ENCODE measurements around the gene LLPH.

Gene LLPH

DNA sequence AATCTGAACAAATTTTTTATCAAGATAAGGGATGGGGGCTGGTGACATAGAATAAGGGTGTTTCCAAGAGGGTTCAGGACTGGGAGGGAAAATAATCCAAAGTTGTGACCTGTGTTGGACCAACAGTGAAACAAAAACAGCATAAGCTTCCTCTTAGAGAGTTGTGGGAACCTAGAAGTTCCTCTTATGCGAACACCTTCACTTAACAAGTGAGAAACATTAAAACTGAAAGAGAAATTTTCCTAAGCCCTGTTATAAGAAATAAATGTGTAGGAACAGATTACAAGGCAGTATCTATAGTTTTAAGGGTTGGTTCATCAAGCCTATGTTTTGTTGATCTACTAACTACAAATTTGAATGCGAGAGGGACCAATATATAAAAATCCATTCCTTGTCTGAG, 58.4 kb downstream of the LLPH start:
- no peak for ATAC-seq (ENCODE audit: low read depth)
- H3K4me1 ChIP-seq (ENCODE audit: insufficient read depth, poor library complexity, severe bottlenecking) = no peaks in the 10 kb centered on the region
- TF ChIP-seq, protein P1, sequence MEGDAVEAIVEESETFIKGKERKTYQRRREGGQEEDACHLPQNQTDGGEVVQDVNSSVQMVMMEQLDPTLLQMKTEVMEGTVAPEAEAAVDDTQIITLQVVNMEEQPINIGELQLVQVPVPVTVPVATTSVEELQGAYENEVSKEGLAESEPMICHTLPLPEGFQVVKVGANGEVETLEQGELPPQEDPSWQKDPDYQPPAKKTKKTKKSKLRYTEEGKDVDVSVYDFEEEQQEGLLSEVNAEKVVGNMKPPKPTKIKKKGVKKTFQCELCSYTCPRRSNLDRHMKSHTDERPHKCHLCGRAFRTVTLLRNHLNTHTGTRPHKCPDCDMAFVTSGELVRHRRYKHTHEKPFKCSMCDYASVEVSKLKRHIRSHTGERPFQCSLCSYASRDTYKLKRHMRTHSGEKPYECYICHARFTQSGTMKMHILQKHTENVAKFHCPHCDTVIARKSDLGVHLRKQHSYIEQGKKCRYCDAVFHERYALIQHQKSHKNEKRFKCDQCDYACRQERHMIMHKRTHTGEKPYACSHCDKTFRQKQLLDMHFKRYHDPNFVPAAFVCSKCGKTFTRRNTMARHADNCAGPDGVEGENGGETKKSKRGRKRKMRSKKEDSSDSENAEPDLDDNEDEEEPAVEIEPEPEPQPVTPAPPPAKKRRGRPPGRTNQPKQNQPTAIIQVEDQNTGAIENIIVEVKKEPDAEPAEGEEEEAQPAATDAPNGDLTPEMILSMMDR (IDR thresholded peaks at IDR 0.05; ENCODE audit: poor library complexity, severe bottlenecking) = no peak
- H3K27me3 ChIP-seq (ENCODE audit: insufficient read depth, poor library complexity, severe bottlenecking) = no peaks in the 10 kb centered on the region
- no peak overlapping the region for H3K27ac ChIP-seq (ENCODE audit: poor library complexity, severe bottlenecking)
- H3K36me3 ChIP-seq (ENCODE audit: low read depth) = no peaks in the 10 kb centered on the region
- no peak for DNase-seq (ENCODE audit: low spot score)
- no peak overlapping the region for H3K4me3 ChIP-seq (ENCODE audit: severe bottlenecking)
- H3K9me3 ChIP-seq (ENCODE audit: severe bottlenecking) = no peaks in the 10 kb centered on the region

DNA sequence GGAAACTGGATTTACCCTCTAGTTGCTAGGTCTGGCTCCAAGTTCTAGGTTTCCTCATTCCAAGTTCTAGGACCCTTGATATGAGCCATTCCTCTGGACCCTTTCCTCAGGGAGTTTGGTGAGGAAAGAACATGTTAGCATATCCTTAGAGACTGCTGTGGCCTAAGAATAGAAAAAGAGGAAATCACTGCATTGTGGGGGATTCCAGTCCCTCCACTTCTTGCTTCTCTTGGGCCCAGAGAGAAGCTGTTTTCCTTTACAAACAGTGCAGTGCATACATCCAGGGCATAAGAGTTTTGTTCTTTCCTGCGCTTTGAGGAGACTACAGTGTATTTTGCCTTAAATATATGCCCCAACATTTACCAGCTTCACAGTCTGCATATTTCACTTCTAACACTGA, 59.0 kb downstream of the LLPH start:
- H3K27ac ChIP-seq (ENCODE audit: poor library complexity, severe bottlenecking) = no peak overlapping the region

DNA sequence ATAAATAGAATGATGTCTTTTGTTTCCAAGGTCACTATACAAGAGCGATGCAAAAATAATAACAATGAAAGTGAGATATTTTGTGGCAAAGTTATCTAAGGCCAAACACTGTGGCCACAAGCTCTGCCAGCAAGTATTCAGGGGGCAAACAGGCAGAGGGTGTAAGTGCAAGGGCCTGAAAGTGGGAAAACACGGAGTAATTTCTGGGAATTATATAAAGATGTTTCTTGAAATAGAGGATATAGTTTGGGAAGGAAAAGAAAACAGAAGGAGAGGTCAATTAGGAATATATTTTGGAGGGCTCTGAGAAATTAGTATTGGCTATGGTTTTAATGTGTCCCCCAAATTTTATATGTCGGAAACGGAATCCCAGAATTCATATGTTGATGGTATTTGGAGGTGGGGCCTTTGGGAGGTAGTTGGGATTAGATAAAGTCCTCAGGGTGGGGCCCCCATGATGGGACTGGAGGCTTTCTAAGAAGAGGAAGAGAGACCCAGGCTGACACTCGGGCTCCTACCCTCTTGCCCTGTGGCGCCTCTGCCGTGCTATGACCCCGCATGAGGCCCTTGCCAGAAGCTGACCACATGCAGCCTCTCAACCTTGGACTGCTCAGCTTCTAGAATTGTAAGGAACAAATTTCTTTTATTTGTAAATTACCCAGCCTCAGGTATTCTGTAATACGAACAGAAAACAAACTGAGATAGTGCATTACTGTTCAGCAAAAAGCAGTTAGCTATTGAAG, 60.0 kb downstream of the LLPH start:
- TF ChIP-seq, protein P1 (IDR thresholded peaks at IDR 0.05; ENCODE audit: poor library complexity, severe bottlenecking) = no peak
- no peak for ATAC-seq (ENCODE audit: low read depth)

More for the DNA sequence above, 59.0 kb downstream of the LLPH start:
- H3K4me1 ChIP-seq (ENCODE audit: insufficient read depth, poor library complexity, severe bottlenecking) = no peaks in the 10 kb centered on the region
- H3K36me3 ChIP-seq (ENCODE audit: low read depth) = no peaks in the 10 kb centered on the region
- no peaks in the 10 kb centered on the region for H3K9me3 ChIP-seq (ENCODE audit: severe bottlenecking)
- ATAC-seq (ENCODE audit: low read depth) (no peak), DNase-seq (ENCODE audit: low spot score) (no peak)
- no peak overlapping the region for H3K4me3 ChIP-seq (ENCODE audit: severe bottlenecking)
- TF ChIP-seq, protein P1 (IDR thresholded peaks at IDR 0.05; ENCODE audit: poor library complexity, severe bottlenecking) = no peak
- no peaks in the 10 kb centered on the region for H3K27me3 ChIP-seq (ENCODE audit: insufficient read depth, poor library complexity, severe bottlenecking)

DNA sequence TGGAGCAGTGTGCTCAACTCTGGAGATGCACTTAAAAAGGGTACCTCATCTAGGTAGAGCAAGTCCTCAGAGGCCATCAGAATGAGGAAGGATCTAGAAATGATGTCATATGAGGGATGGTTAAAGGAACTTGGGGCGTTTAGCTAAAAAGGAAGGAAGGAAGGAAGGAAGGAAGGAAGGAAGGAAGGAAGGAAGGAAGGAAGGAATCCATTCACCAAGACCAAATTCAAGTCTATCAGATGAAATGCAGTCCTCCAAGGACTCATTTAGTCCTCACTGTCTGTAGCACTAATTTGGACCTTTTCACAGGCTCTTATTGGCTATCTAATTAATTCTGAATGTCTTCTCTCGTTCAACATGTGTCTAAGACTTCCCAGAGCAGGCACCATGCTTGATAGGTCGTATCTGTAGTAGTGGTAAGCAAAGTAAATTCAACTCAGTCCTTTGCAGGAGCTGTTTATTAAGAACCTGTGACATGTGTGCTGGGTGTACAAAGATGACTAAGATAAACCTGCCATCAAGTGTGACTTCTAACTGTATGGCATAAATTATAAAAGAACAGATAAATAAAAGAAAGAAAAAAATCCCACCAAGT, 63.5 kb downstream of the LLPH start:
- Histone ChIP-seq H3K27ac (ENCODE audit: poor library complexity, severe bottlenecking) (no peak overlapping the region), H3K4me3 (ENCODE audit: severe bottlenecking) (no peak overlapping the region), H3K27me3 (ENCODE audit: insufficient read depth, poor library complexity, severe bottlenecking) (no peaks in the 10 kb centered on the region), H3K4me1 (ENCODE audit: insufficient read depth, poor library complexity, severe bottlenecking) (no peaks in the 10 kb centered on the region), H3K9me3 (ENCODE audit: severe bottlenecking) (peaks cover 3% of the 10 kb centered on the region), H3K36me3 (ENCODE audit: low read depth) (no peaks in the 10 kb centered on the region)
- ATAC-seq (ENCODE audit: low read depth) = no peak
- DNase-seq (ENCODE audit: low spot score) = no peak
- TF ChIP-seq, protein P1 (IDR thresholded peaks at IDR 0.05; ENCODE audit: poor library complexity, severe bottlenecking) = no peak

More for the DNA sequence above, 60.0 kb downstream of the LLPH start:
- no peak overlapping the region for H3K4me3 ChIP-seq (ENCODE audit: severe bottlenecking)
- H3K9me3 ChIP-seq (ENCODE audit: severe bottlenecking) = no peaks in the 10 kb centered on the region
- H3K36me3 ChIP-seq (ENCODE audit: low read depth) = no peaks in the 10 kb centered on the region
- no peak for DNase-seq (ENCODE audit: low spot score)
- no peak overlapping the region for H3K27ac ChIP-seq (ENCODE audit: poor library complexity, severe bottlenecking)
- H3K4me1 ChIP-seq (ENCODE audit: insufficient read depth, poor library complexity, severe bottlenecking) = no peaks in the 10 kb centered on the region
- H3K27me3 ChIP-seq (ENCODE audit: insufficient read depth, poor library complexity, severe bottlenecking) = no peaks in the 10 kb centered on the region

All from RWPE2 (cell line).